Upper lobe of left lung (tissue), 4 donors: ENCODE measurements around the gene MICOS13.

Experiments used
- CTCF ChIP-seq, 6 experiments: fragments of 450-650 bp in 4 of 6; fragments of 200-600 bp in 2 of 6; sonication (generic) in 2 of 6; IDR thresholded peaks; one replicate each; pipeline ENCODE4 v1.5.1; 2016 to 2019; ENCODE audit warnings: antibody characterized with exemption in 6 of 6
- EP300 ChIP-seq, 4 donors: sonication (generic); formaldehyde crosslinking; IDR thresholded peaks; one replicate each; pipeline ENCODE4 v1.5.1; 2017; ENCODE audit warnings: antibody characterized with exemption in 4 of 4, control low read depth in 2 of 4
- POLR2A ChIP-seq, 4 donors: fragments of 450-650 bp; IDR thresholded peaks; one replicate each; pipeline ENCODE4 v1.5.1; 2016 to 2017; ENCODE audit warnings: antibody characterized with exemption in 4 of 4, mild to moderate bottlenecking in 2 of 4
- POLR2AphosphoS5 ChIP-seq, 2 donors: sonication (generic); formaldehyde crosslinking; IDR thresholded peaks; one replicate each; pipeline ENCODE4 v1.5.1; 2017; ENCODE audit warnings: antibody characterized with exemption in 2 of 2

- no peak for TF ChIP-seq CTCF (IDR thresholded peaks at IDR 0.05)
- TF ChIP-seq POLR2AphosphoS5 (IDR thresholded peaks at IDR 0.05), result no peak
- no peak for TF ChIP-seq EP300 (IDR thresholded peaks at IDR 0.05)
- no peak for TF ChIP-seq POLR2A (IDR thresholded peaks at IDR 0.05)
These were observed 23.8 kb upstream of the MICOS13 start for GRCh38 chr19:5703819-5704818.
